Measurements from ENCODE around the gene REEP1.

GRCh38 chr2:86224645-86225355 is 112.6 kb downstream of the REEP1 start:
- TF ChIP-seq CTCF (conservative IDR thresholded peaks at IDR 0.05; ENCODE audit: low read depth, low read length), result no peak
- TF ChIP-seq EZH2 (IDR thresholded peaks at IDR 0.05; ENCODE audit: borderline replicate concordance, low read depth, low read length, poor library complexity, severe bottlenecking), result no peak
